ENCODE data around the gene KRTAP10-9.

- TF ChIP-seq CTCF (IDR thresholded peaks at IDR 0.05) (no peak), POLR2A (IDR thresholded peaks at IDR 0.05) (no peak)
Measured at GRCh38 chr21:44589586-44590305, 37.1 kb upstream of the KRTAP10-9 start.
